WERI-Rb-1 (cell line): ENCODE results near the gene SLC26A9.

Experiments used
- DNase-seq: peaks from one replicate; pipeline ENCODE4 v3.0.0-alpha.2; 2020
- H3K27ac ChIP-seq: fragments of 250-450 bp; sonication (Bioruptor Pico); 2 replicates; pipeline ENCODE4 v1.5.1; 2020; ENCODE audit warnings: mild to moderate bottlenecking, moderate library complexity
- H3K27me3 ChIP-seq: fragments of 250-450 bp; sonication (Bioruptor Pico); 2 replicates; pipeline ENCODE4 v1.5.1; 2021; ENCODE audit warnings: mild to moderate bottlenecking, low read depth, moderate library complexity; ENCODE audit not compliant: insufficient read depth, severe bottlenecking
- H3K36me3 ChIP-seq: fragments of 250-450 bp; sonication (Bioruptor Pico); 2 replicates; pipeline ENCODE4 v1.5.1; 2020; ENCODE audit warnings: mild to moderate bottlenecking, moderate library complexity
- H3K4me3 ChIP-seq: 2 replicates; pipeline ENCODE4 v1.5.1; 2011; ENCODE audit warnings: low read depth, mild to moderate bottlenecking, control low read depth, low read length
- H3K9me3 ChIP-seq: fragments of 250-450 bp; sonication (Bioruptor Pico); 2 replicates; pipeline ENCODE4 v1.5.1; 2021; ENCODE audit warnings: mild to moderate bottlenecking, moderate library complexity; ENCODE audit not compliant: severe bottlenecking
- CTCF ChIP-seq: IDR thresholded peaks from 2 replicates; pipeline ENCODE4 v1.5.1; 2011; ENCODE audit warnings: low read depth, mild to moderate bottlenecking, control low read depth, inconsistent platforms, low read length

Gene SLC26A9

GRCh38 chr1:205870236-205870635 is 73.0 kb downstream of the SLC26A9 start:
- no peak overlapping the region for H3K27ac ChIP-seq
- H3K4me3 ChIP-seq = no peak overlapping the region
- no peak for DNase-seq
- TF ChIP-seq CTCF = no peak
- no peaks in the 10 kb centered on the region for H3K36me3 ChIP-seq
- no peaks in the 10 kb centered on the region for H3K9me3 ChIP-seq
- H3K27me3 ChIP-seq = no peaks in the 10 kb centered on the region
